GM21526 (cell line): ENCODE data around the gene TAS2R19.

ENCODE experiments used
- ATAC-seq: cut with Tn5 transposase; IDR thresholded peaks from one replicate; pipeline ENCODE4 v1.9.1; 2021; ENCODE audit warnings: moderate library complexity; ENCODE audit not compliant: unreplicated experiment, low FRiP score

Gene TAS2R19

GRCh38 chr12:10998204-10998603, 24.2 kb downstream of the TAS2R19 start, which contains the start of gene TAS2R20:
TAS2R20 (minus strand) TSS chr12:10998304; CDS start chr12:10997875, 429 bp downstream.
- ATAC-seq, result no peak

GRCh38 chr12:10994307-10994706, 28.1 kb downstream of the TAS2R19 start:
- ATAC-seq, result no peak

- ATAC-seq, result no peak
Observed at GRCh38 chr12:10989107-10989506, 33.3 kb downstream of the TAS2R19 start.

- no peak for ATAC-seq
Observed at GRCh38 chr12:10986812-10987211, 35.6 kb downstream of the TAS2R19 start, which contains the start of gene TAS2R50. TAS2R50 (minus strand) TSS chr12:10986912; CDS start chr12:10986860, 52 bp downstream.

GRCh38 chr12:10982244-10982643, 40.2 kb downstream of the TAS2R19 start:
- no peak for ATAC-seq

- ATAC-seq, result no peak
Observed at GRCh38 chr12:10974965-10975364, 47.5 kb downstream of the TAS2R19 start.
